ENCODE data around the gene MAGI3. TPM values are rescaled to one million over a fixed set of nuclear protein-coding genes. Genes with fewer than 3 reads are reported as not detected.

Gene MAGI3
- total RNA-seq, 2 experiments from 2014 or later = 4.7 to 7.8 TPM

GRCh38 chr1:113453771-113454083 is 63.4 kb downstream of the MAGI3 start:
- Histone ChIP-seq H3K79me2 (ENCODE audit: insufficient read depth, low read depth, low read length) (no peaks in the 10 kb centered on the region), H3K4me3 (ENCODE audit: low read depth, low read length, poor library complexity, severe bottlenecking) (no peak overlapping the region), H3K4me2 (ENCODE audit: low read length) (no peak overlapping the region), H3K9me2 (ENCODE audit: insufficient read depth, low read length) (no peaks in the 10 kb centered on the region), H3K4me1 (ENCODE audit: insufficient read depth, low read length, poor library complexity, severe bottlenecking) (no peaks in the 10 kb centered on the region), H3K9me3 (ENCODE audit: low read length) (no peaks in the 10 kb centered on the region), H3K36me3 (ENCODE audit: insufficient read depth, low read length) (no peaks in the 10 kb centered on the region), H4K20me1 (ENCODE audit: insufficient read depth, low read length) (peaks cover 6% of the 10 kb centered on the region; the same call in 1 of the 2 replicates), H3K27ac (ENCODE audit: low read depth, low read length, poor library complexity, severe bottlenecking) (no peak overlapping the region), H2AFZ (ENCODE audit: low read length) (no peak overlapping the region)
- DNase-seq (ENCODE audit: low spot score) = no peak
- intact Hi-C loops (cut with micrococcal nuclease; ENCODE audit: unreplicated experiment) = loop anchor here (2.0 kb wide), 1 partner anchor 313 kb away; no protein-coding TSS in a partner anchor
- POLR2A ChIA-PET = interaction anchor here (1.0 kb wide), 1 partner anchor 24 kb away, joined by 3 read pairs; no protein-coding TSS in a partner anchor
- BruUV-seq (replicated peaks) = no TSS peak
- CTCF ChIA-PET (ENCODE audit: unreplicated experiment) = no interaction called here
- TF ChIP-seq, protein P1, sequence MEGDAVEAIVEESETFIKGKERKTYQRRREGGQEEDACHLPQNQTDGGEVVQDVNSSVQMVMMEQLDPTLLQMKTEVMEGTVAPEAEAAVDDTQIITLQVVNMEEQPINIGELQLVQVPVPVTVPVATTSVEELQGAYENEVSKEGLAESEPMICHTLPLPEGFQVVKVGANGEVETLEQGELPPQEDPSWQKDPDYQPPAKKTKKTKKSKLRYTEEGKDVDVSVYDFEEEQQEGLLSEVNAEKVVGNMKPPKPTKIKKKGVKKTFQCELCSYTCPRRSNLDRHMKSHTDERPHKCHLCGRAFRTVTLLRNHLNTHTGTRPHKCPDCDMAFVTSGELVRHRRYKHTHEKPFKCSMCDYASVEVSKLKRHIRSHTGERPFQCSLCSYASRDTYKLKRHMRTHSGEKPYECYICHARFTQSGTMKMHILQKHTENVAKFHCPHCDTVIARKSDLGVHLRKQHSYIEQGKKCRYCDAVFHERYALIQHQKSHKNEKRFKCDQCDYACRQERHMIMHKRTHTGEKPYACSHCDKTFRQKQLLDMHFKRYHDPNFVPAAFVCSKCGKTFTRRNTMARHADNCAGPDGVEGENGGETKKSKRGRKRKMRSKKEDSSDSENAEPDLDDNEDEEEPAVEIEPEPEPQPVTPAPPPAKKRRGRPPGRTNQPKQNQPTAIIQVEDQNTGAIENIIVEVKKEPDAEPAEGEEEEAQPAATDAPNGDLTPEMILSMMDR (conservative IDR thresholded peaks at IDR 0.05; ENCODE audit: low read length) = no peak
- TF ChIP-seq EZH2phosphoT487 (IDR thresholded peaks at IDR 0.05; ENCODE audit: borderline replicate concordance, low read depth, low read length) = no peak

GRCh38 chr1:113455374-113455773 is 65.1 kb downstream of the MAGI3 start:
- Histone ChIP-seq H3K27ac (ENCODE audit: low read depth, low read length, poor library complexity, severe bottlenecking) (no peak overlapping the region), H3K36me3 (ENCODE audit: insufficient read depth, low read length) (no peaks in the 10 kb centered on the region), H2AFZ (ENCODE audit: low read length) (no peak overlapping the region), H3K4me2 (ENCODE audit: low read length) (no peak overlapping the region), H4K20me1 (ENCODE audit: insufficient read depth, low read length) (peaks cover 6% of the 10 kb centered on the region; the same call in 1 of the 2 replicates), H3K9me3 (ENCODE audit: low read length) (0 out of 2 replicates have a peak, but pooled peaks cover 4% of the 10 kb centered on the region), H3K4me1 (ENCODE audit: insufficient read depth, low read length, poor library complexity, severe bottlenecking) (no peaks in the 10 kb centered on the region), H3K4me3 (ENCODE audit: low read depth, low read length, poor library complexity, severe bottlenecking) (no peak overlapping the region), H3K9me2 (ENCODE audit: insufficient read depth, low read length) (no peaks in the 10 kb centered on the region), H3K79me2 (ENCODE audit: insufficient read depth, low read depth, low read length) (no peaks in the 10 kb centered on the region)
- intact Hi-C loops (cut with micrococcal nuclease; ENCODE audit: unreplicated experiment) = no loop called here
- TF ChIP-seq, protein P1 (conservative IDR thresholded peaks at IDR 0.05; ENCODE audit: low read length) = no peak
- TF ChIP-seq EZH2phosphoT487 (IDR thresholded peaks at IDR 0.05; ENCODE audit: borderline replicate concordance, low read depth, low read length) = no peak
- no peak for DNase-seq (ENCODE audit: low spot score)
- CTCF ChIA-PET (ENCODE audit: unreplicated experiment) = no interaction called here
- BruUV-seq (replicated peaks) = no TSS peak
- POLR2A ChIA-PET = no interaction called here

DNA sequence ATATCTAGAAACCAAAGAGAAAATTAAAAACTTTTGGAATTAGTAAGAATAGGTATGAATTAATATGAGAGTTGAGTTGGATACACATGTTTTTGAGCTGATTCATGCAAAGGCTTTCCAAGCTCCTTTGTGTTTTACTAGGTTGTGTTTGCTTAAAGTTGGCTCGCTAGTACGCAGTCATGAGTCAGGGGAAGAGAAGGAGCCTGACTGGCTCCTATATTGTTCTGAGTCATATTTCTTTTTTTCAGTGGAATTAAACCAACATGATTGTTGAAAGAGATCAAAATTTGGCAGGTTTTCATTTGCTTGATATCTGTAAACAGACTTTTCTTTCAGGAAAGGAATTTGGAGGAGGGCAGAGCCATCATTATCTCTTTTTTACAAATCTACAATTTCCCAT is 66.7 kb downstream of the MAGI3 start:
- no peak overlapping the region for H2AFZ ChIP-seq (ENCODE audit: low read length)
- CTCF ChIA-PET (ENCODE audit: unreplicated experiment) = no interaction called here
- no peak overlapping the region for H3K4me2 ChIP-seq (ENCODE audit: low read length)
- no peaks in the 10 kb centered on the region for H3K79me2 ChIP-seq (ENCODE audit: insufficient read depth, low read depth, low read length)
- H3K36me3 ChIP-seq (ENCODE audit: insufficient read depth, low read length) = no peaks in the 10 kb centered on the region
- intact Hi-C loops (cut with micrococcal nuclease; ENCODE audit: unreplicated experiment) = no loop called here
- TF ChIP-seq EZH2phosphoT487 (IDR thresholded peaks at IDR 0.05; ENCODE audit: borderline replicate concordance, low read depth, low read length) = no peak
- TF ChIP-seq, protein P1 (conservative IDR thresholded peaks at IDR 0.05; ENCODE audit: low read length) = no peak
- no TSS peak for BruUV-seq (replicated peaks)
- no peak overlapping the region for H3K27ac ChIP-seq (ENCODE audit: low read depth, low read length, poor library complexity, severe bottlenecking)
- POLR2A ChIA-PET = no interaction called here
- H4K20me1 ChIP-seq (ENCODE audit: insufficient read depth, low read length) = peaks cover 6% of the 10 kb centered on the region; the same call in 1 of the 2 replicates
- DNase-seq (ENCODE audit: low spot score) = no peak
- H3K4me1 ChIP-seq (ENCODE audit: insufficient read depth, low read length, poor library complexity, severe bottlenecking) = no peaks in the 10 kb centered on the region
- H3K4me3 ChIP-seq (ENCODE audit: low read depth, low read length, poor library complexity, severe bottlenecking) = no peak overlapping the region
- 0 out of 2 replicates have a peak, but pooled peaks cover 4% of the 10 kb centered on the region for H3K9me3 ChIP-seq (ENCODE audit: low read length)
- H3K9me2 ChIP-seq (ENCODE audit: insufficient read depth, low read length) = no peaks in the 10 kb centered on the region

Data from OCI-LY7 (cell line).